Measurements from ENCODE around the gene ZNF44. TPM values are rescaled to one million over a fixed set of nuclear protein-coding genes. Genes with fewer than 3 reads are reported as not detected.

ZNF44 gene
- polyA plus RNA-seq, 2 of the 4 experiments (the other 2 are of a cell fraction): 0.65 to 0.76 TPM

GRCh38 chr19:12295191-12295590 lies 508 bp upstream of the ZNF44 start:
- peak overlapping the region in 1 of 2 experiments; percentile 63; a peak in 3 of 6 replicates for H3K27ac ChIP-seq

GRCh38 chr19:12293777-12294248 lies 870 bp downstream of the ZNF44 start:
- WGBS (ENCODE audit: missing lambda C conversion rate): 3% methylated on average over 14 of the region's 18 CpGs
- ChIA-PET CTCF (no interaction called here), POLR2A (no interaction called here)
- H3K4me2 ChIP-seq: peak overlapping the region; percentile 54
- no peaks in the 10 kb centered on the region for H3K4me1 ChIP-seq
- H3K27ac ChIP-seq: peak overlapping the region in 1 of 2 experiments; percentile 76; a peak in 3 of 6 replicates
- peaks cover 2% of the 10 kb centered on the region; the same call in 2 of the 3 replicates for H3K9me3 ChIP-seq
- peak overlapping the region; percentile 49 for H3K4me3 ChIP-seq
- ATAC-seq: peak; percentile 79 to 88
- no peak for FAIRE-seq
- DNase-seq (ENCODE audit: low read depth in 1 of 2, low spot score in 1 of 2): peak; percentile 15 to 55
- TF ChIP-seq ELK1 (IDR thresholded peaks at IDR 0.05; ENCODE audit: low read depth, low read length) (no peak), PBX3 (IDR thresholded peaks at IDR 0.05) (no peak), JUNB (IDR thresholded peaks at IDR 0.05) (no peak), SREBF2 (IDR thresholded peaks at IDR 0.05) (no peak)

More at GRCh38 chr19:12295191-12295590, 508 bp upstream of the ZNF44 start:
- Histone ChIP-seq H3K9me3 (peaks cover 2% of the 10 kb centered on the region; the same call in 2 of the 3 replicates), H3K4me2 (no peak overlapping the region; the same call in 2 of the 3 replicates), H3K4me3 (peak overlapping the region; percentile 19; the same call in 2 of the 3 replicates), H3K4me1 (no peaks in the 10 kb centered on the region)
- FAIRE-seq: no peak
- POLR2A ChIA-PET: interaction anchor here (0.6 to 1.0 kb wide), 3 partner anchors 106 to 146 kb away, joined by 3 read pairs; partner anchors contain the start of genes ZNF136, ZNF443 and ZNF799
- DNase-seq (ENCODE audit: low read depth in 1 of 2, low spot score in 1 of 2): no peak
- no peak for ATAC-seq
- 64% methylated on average over 9 of the region's 11 CpGs for WGBS (ENCODE audit: missing lambda C conversion rate)
- no peak for TF ChIP-seq ZC3H11A (IDR thresholded peaks at IDR 0.05)
- TF ChIP-seq HMGXB4 (CRISPR knock-in tag; IDR thresholded peaks at IDR 0.05; ENCODE audit: borderline replicate concordance): no peak
- TF ChIP-seq HES2 (IDR thresholded peaks at IDR 0.05): no peak
- TF ChIP-seq SREBF2 (IDR thresholded peaks at IDR 0.05): no peak
- no peak for TF ChIP-seq FOSB (CRISPR knock-in tag; IDR thresholded peaks at IDR 0.05)
- TF ChIP-seq RCOR1 (IDR thresholded peaks at IDR 0.05; ENCODE audit: low read depth, low read length): no peak
- no peak for TF ChIP-seq CEBPB (IDR thresholded peaks at IDR 0.05)
- TF ChIP-seq POLR2A (IDR thresholded peaks at IDR 0.05; ENCODE audit: low read length): no peak
- TF ChIP-seq TFCP2L1 (CRISPR knock-in tag; IDR thresholded peaks at IDR 0.05): no peak
- no peak for TF ChIP-seq ESRRA (IDR thresholded peaks at IDR 0.05; ENCODE audit: borderline replicate concordance, low read length)
- TF ChIP-seq RNF2 (IDR thresholded peaks at IDR 0.05; ENCODE audit: borderline replicate concordance, low read depth): no peak
- no peak for TF ChIP-seq ELK1 (IDR thresholded peaks at IDR 0.05; ENCODE audit: low read depth, low read length)
- TF ChIP-seq POLR2AphosphoS2 (conservative IDR thresholded peaks at IDR 0.05; ENCODE audit: low read length): no peak
- TF ChIP-seq SMC3 (IDR thresholded peaks at IDR 0.05): no peak
- no peak for TF ChIP-seq FOXS1 (CRISPR knock-in tag; IDR thresholded peaks at IDR 0.05)
- TF ChIP-seq KDM5A (IDR thresholded peaks at IDR 0.05): no peak
- CTCF ChIA-PET: interaction anchor here (0.5 kb wide), 1 partner anchor 356 kb away, joined by 5 read pairs; no protein-coding TSS in a partner anchor

- no peak for TF ChIP-seq TP53 (CRISPR knock-in tag; IDR thresholded peaks at IDR 0.05)
- TF ChIP-seq EP300 (IDR thresholded peaks at IDR 0.05): no peak
- no peak for TF ChIP-seq EHF (CRISPR knock-in tag; IDR thresholded peaks at IDR 0.05)
- no peak for TF ChIP-seq RFX5 (IDR thresholded peaks at IDR 0.05)
- TF ChIP-seq RNF2 (IDR thresholded peaks at IDR 0.05; ENCODE audit: borderline replicate concordance, low read depth): no peak
- no peak for TF ChIP-seq BHLHE40 (IDR thresholded peaks at IDR 0.05; ENCODE audit: low read depth, low read length)
- no peak for TF ChIP-seq ELK1 (IDR thresholded peaks at IDR 0.05; ENCODE audit: low read depth, low read length)
- TF ChIP-seq HOXB5 (CRISPR knock-in tag; IDR thresholded peaks at IDR 0.05): no peak
- no peak for TF ChIP-seq SREBF2 (IDR thresholded peaks at IDR 0.05)
- no peak for TF ChIP-seq TFCP2L1 (CRISPR knock-in tag; IDR thresholded peaks at IDR 0.05)
- no peak for TF ChIP-seq FOXS1 (CRISPR knock-in tag; IDR thresholded peaks at IDR 0.05)
- TF ChIP-seq NFE2L2 (conservative IDR thresholded peaks at IDR 0.05; ENCODE audit: low read length): no peak
- no peak for TF ChIP-seq NR3C1 (IDR thresholded peaks at IDR 0.05)
- ATAC-seq: no peak
- Histone ChIP-seq H3K4me1 (no peaks in the 10 kb centered on the region), H3K27ac (no peak overlapping the region), H3K4me2 (no peak overlapping the region), H3K9me3 (peaks cover 6% of the 10 kb centered on the region; the same call in 2 of the 3 replicates), H3K4me3 (no peak overlapping the region)
- no peak for FAIRE-seq
- WGBS (ENCODE audit: missing lambda C conversion rate): 61% methylated on average over 7 of the region's 7 CpGs
- no peak for DNase-seq (ENCODE audit: low read depth in 1 of 2, low spot score in 1 of 2)
- POLR2A ChIA-PET: no interaction called here
- CTCF ChIA-PET: no interaction called here
These were observed 5.0 kb downstream of the ZNF44 start for GRCh38 chr19:12289790-12290065.

Measured in A549 (cell line).